ENCODE results near the gene FAM20C.

GRCh38 chr7:252216-252965, 60.0 kb downstream of the FAM20C start:
- TF ChIP-seq CTCF (IDR thresholded peaks at IDR 0.05) (no peak), POLR2A (IDR thresholded peaks at IDR 0.05) (no peak), POLR2AphosphoS5 (IDR thresholded peaks at IDR 0.05) (no peak), EP300 (IDR thresholded peaks at IDR 0.05) (no peak)

Data from suprapubic skin (tissue), 4 donors.